Keratinocyte (primary cell): ENCODE measurements around the gene ZBTB34. TPM values are rescaled to one million over a fixed set of nuclear protein-coding genes. Genes with fewer than 3 reads are reported as not detected.

Experiments used
- DNase-seq: peaks from one replicate; pipeline ENCODE4 v3.0.0-alpha.2; 2011; ENCODE audit warnings: low read depth, missing footprints, low spot score
- FAIRE-seq: peaks from 2 replicates; lab custom pipeline; 2011; peaks lifted over from hg19 to GRCh38; lab: Jason Lieb, UNC
- H2AFZ ChIP-seq: 2 replicates; pipeline ENCODE4 v1.6.0; 2012; ENCODE audit warnings: low read length, control low read depth, inconsistent platforms; ENCODE audit not compliant: control insufficient read depth
- H3K27ac ChIP-seq: 2 replicates; pipeline ENCODE4 v1.5.1; 2011; ENCODE audit warnings: low read length; ENCODE audit not compliant: control insufficient read depth, insufficient read depth
- H3K27me3 ChIP-seq: 3 replicates; pipeline ENCODE4 v1.6.0; 2011; ENCODE audit warnings: low read length; ENCODE audit not compliant: control insufficient read depth, insufficient read depth; ENCODE audit errors: extremely low read depth
- H3K36me3 ChIP-seq, 2 experiments: 2 replicates in 1 of 2; 3 replicates in 1 of 2; pipeline ENCODE4 v1.5.1; 2011; ENCODE audit warnings: low read length in 2 of 2, mild to moderate bottlenecking in 1 of 2; ENCODE audit not compliant: control insufficient read depth in 2 of 2, insufficient read depth in 2 of 2; ENCODE audit errors: extremely low read depth in 1 of 2
- H3K4me1 ChIP-seq: 3 replicates; pipeline ENCODE4 v1.5.1; 2011; ENCODE audit warnings: low read length; ENCODE audit not compliant: control insufficient read depth, insufficient read depth; ENCODE audit errors: extremely low read depth
- H3K4me2 ChIP-seq: 3 replicates; pipeline ENCODE4 v1.6.0; 2011; ENCODE audit warnings: low read depth, low read length; ENCODE audit not compliant: control insufficient read depth, insufficient read depth; ENCODE audit errors: extremely low read depth
- H3K4me3 ChIP-seq, 3 experiments: fragments of 200-600 bp in 1 of 3; sonication (generic) in 1 of 3; 2 replicates in 2 of 3; 3 replicates in 1 of 3; pipeline ENCODE4 v1.5.1; 2011 to 2016; ENCODE audit warnings: low read length in 3 of 3, mild to moderate bottlenecking in 3 of 3, control low read depth in 2 of 3, inconsistent platforms in 1 of 3, low read depth in 1 of 3, mixed read lengths in 1 of 3, mixed run types in 1 of 3, moderate library complexity in 1 of 3; ENCODE audit not compliant: control insufficient read depth in 2 of 3, insufficient read depth in 2 of 3; ENCODE audit errors: extremely low read depth in 1 of 3
- H3K79me2 ChIP-seq: 2 replicates; pipeline ENCODE4 v1.6.0; 2012; ENCODE audit warnings: low read length; ENCODE audit not compliant: control insufficient read depth, insufficient read depth
- H3K9ac ChIP-seq: 3 replicates; pipeline ENCODE4 v1.6.0; 2011; ENCODE audit warnings: low read length; ENCODE audit not compliant: control insufficient read depth, insufficient read depth; ENCODE audit errors: extremely low read depth
- H3K9me1 ChIP-seq: 3 replicates; pipeline ENCODE4 v1.6.0; 2011; ENCODE audit warnings: low read length; ENCODE audit not compliant: control insufficient read depth, insufficient read depth; ENCODE audit errors: extremely low read depth
- H3K9me3 ChIP-seq: 2 replicates; pipeline ENCODE4 v1.5.1; 2012; ENCODE audit warnings: low read depth, low read length; ENCODE audit not compliant: control insufficient read depth
- H4K20me1 ChIP-seq: 3 replicates; pipeline ENCODE4 v1.6.0; 2011; ENCODE audit warnings: low read length; ENCODE audit not compliant: control insufficient read depth, insufficient read depth; ENCODE audit errors: extremely low read depth
- EZH2 ChIP-seq: IDR thresholded peaks from one replicate; pipeline ENCODE4 v1.6.1; 2012; ENCODE audit warnings: inconsistent platforms, mild to moderate bottlenecking, low read length, moderate library complexity
- dilution Hi-C: fragments of 300-500 bp; cut with MboI; formaldehyde crosslinking; loops from one replicate; pipeline ENCODE4 v1.7.0; 2020; ENCODE audit warnings: low sequenced_read_pairs; ENCODE audit not compliant: extremely low pct_ligation_motif_present
- polyA plus RNA-seq, 5 experiments: library from polyadenylated mRNA; depleted of rRNA in 3 of 5; stranded (reverse) in 3 of 5; stranded (forward) in 1 of 5; unstranded in 1 of 5; fragments of >200 nt; gene quantifications; 1 replicate in 1 of 5; 2 replicates in 3 of 5; 3 replicates in 1 of 5; pipeline versions ENCODE4 v1.2.1 to v1.2.3, GENCODE V29; 2011 to 2012; ENCODE audit warnings: missing spikeins in 2 of 5, low read depth in 1 of 5, low replicate concordance in 1 of 5
- TF ChIP-seq, protein P1 (sequence below), 3 experiments: IDR thresholded peaks in 1 of 3; conservative IDR thresholded peaks in 1 of 3; optimal IDR thresholded peaks in 1 of 3; 2 replicates in 2 of 3; 3 replicates in 1 of 3; pipeline versions ENCODE3 to v1.5.1; 2011; ENCODE audit warnings: low read length in 3 of 3, mild to moderate bottlenecking in 3 of 3, moderate library complexity in 2 of 3, control low read depth in 1 of 3, inconsistent platforms in 1 of 3; ENCODE audit not compliant: insufficient read depth in 2 of 3; ENCODE audit errors: extremely low read depth in 1 of 3

The ZBTB34 gene
- polyA plus RNA-seq, 1 donor (not counting 4 experiments of a cell fraction or from before 2014, with no cell fraction given): 6.4 TPM

DNA sequence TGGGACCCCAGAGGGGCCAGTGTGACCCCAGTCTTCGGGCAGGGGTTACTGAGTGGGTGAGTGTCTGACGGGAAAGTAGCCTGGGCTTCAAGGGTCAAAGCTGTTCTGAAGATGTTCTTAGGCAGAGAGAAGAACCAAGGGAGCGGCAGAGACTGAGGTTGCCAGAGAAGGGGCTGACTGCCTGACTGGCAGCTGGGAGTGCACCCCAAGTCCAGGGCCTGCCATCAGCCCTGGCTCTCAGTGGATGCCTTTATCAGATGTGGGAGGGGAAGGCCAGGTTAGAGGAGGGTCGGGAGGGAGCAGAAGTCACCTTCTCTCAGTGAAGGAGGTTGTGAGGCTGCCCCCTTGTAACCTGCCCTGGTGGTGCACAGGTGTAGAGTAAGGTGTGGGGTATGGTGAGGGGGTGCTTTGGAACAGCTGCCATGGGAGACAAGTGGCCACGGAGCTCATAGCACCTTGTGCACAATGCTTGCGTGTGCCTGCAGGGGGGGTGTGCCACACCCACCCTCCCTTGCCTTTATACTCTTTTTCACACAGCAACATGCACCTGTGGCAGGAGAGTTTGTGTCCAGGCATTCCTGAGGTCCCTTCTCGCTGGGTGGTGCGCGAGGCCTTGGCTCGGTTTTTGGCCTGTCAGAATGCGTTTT lies 73.0 kb downstream of the ZBTB34 start:
- no peaks in the 10 kb centered on the region for H3K36me3 ChIP-seq
- H3K4me1 ChIP-seq: no peaks in the 10 kb centered on the region
- DNase-seq: no peak
- dilution Hi-C loops: no loop called here
- no peaks in the 10 kb centered on the region for H4K20me1 ChIP-seq
- H3K9me1 ChIP-seq: no peaks in the 10 kb centered on the region
- no peak overlapping the region for H3K4me3 ChIP-seq
- H3K9me3 ChIP-seq: no peaks in the 10 kb centered on the region
- H3K27ac ChIP-seq: no peak overlapping the region
- no peaks in the 10 kb centered on the region for H3K79me2 ChIP-seq
- H2AFZ ChIP-seq: no peak overlapping the region
- no peak for FAIRE-seq
- no peak overlapping the region for H3K4me2 ChIP-seq
- TF ChIP-seq, protein P1, sequence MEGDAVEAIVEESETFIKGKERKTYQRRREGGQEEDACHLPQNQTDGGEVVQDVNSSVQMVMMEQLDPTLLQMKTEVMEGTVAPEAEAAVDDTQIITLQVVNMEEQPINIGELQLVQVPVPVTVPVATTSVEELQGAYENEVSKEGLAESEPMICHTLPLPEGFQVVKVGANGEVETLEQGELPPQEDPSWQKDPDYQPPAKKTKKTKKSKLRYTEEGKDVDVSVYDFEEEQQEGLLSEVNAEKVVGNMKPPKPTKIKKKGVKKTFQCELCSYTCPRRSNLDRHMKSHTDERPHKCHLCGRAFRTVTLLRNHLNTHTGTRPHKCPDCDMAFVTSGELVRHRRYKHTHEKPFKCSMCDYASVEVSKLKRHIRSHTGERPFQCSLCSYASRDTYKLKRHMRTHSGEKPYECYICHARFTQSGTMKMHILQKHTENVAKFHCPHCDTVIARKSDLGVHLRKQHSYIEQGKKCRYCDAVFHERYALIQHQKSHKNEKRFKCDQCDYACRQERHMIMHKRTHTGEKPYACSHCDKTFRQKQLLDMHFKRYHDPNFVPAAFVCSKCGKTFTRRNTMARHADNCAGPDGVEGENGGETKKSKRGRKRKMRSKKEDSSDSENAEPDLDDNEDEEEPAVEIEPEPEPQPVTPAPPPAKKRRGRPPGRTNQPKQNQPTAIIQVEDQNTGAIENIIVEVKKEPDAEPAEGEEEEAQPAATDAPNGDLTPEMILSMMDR (optimal IDR thresholded peaks at IDR 0.05 in 1 of 3, IDR thresholded peaks at IDR 0.05 in 1 of 3, conservative IDR thresholded peaks at IDR 0.05 in 1 of 3; ENCODE audit: extremely low read depth in 1 of 3, insufficient read depth in 2 of 3, low read length in 3 of 3): no peak
- TF ChIP-seq EZH2: no peak
- no peak overlapping the region for H3K9ac ChIP-seq
- peaks cover 7% of the 10 kb centered on the region for H3K27me3 ChIP-seq

DNA sequence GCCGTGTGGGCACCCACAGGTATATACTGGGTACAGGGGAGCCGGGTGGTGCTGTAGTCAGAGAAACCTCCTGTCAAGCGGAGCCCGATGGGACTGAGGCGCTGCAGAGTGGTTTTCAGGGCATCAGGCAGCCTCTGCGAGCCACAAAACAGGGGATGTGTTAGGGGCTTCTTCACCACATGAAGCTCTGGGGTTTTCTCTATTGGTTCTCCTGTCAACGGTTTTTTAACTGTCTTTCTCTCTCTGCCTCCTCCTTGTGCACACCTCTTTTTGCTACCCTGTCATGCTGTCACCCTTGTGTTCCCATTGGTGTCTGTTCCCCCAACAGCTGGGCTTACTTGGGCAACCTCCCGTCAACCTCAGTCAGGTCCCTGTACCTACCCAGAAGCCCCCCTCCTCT lies 74.0 kb downstream of the ZBTB34 start:
- dilution Hi-C loops: no loop called here
- no peak for FAIRE-seq

More for the DNA sequence above, 74.0 kb downstream of the ZBTB34 start:
- Histone ChIP-seq H3K79me2 (no peaks in the 10 kb centered on the region), H2AFZ (no peak overlapping the region), H3K36me3 (no peaks in the 10 kb centered on the region), H3K4me1 (no peaks in the 10 kb centered on the region), H4K20me1 (no peaks in the 10 kb centered on the region), H3K4me2 (no peak overlapping the region), H3K4me3 (no peak overlapping the region), H3K27me3 (peaks cover 7% of the 10 kb centered on the region), H3K9me3 (no peaks in the 10 kb centered on the region), H3K9me1 (no peaks in the 10 kb centered on the region), H3K9ac (no peak overlapping the region), H3K27ac (no peak overlapping the region)
- no peak for TF ChIP-seq EZH2
- TF ChIP-seq, protein P1 (optimal IDR thresholded peaks at IDR 0.05 in 1 of 3, IDR thresholded peaks at IDR 0.05 in 1 of 3, conservative IDR thresholded peaks at IDR 0.05 in 1 of 3; ENCODE audit: extremely low read depth in 1 of 3, insufficient read depth in 2 of 3, low read length in 3 of 3): no peak
- DNase-seq: no peak

Other genes starting within 250 kb of the ZBTB34 start
- 0.24 to 0.59 TPM (median 0.54 TPM) in 3 replicates for gene LMX1B, start 246.7 kb upstream of the ZBTB34 start, polyA plus RNA-seq
- gene ZBTB43, start 55.6 kb upstream of the ZBTB34 start, polyA plus RNA-seq: 10.2 to 24.3 TPM (median 15.2 TPM) in 3 replicates
- 0.56 to 1.1 TPM (median 0.97 TPM) in 3 replicates for gene RALGPS1, start 54.1 kb downstream of the ZBTB34 start, polyA plus RNA-seq